GM18505 (cell line): ENCODE data around the gene OGFR.

Experiments used
- ATAC-seq: cut with Tn5 transposase; IDR thresholded peaks from one replicate; pipeline ENCODE4 v1.9.1; 2021; ENCODE audit not compliant: unreplicated experiment
- POLR2A ChIP-seq: IDR thresholded peaks from 4 replicates; pipeline ENCODE4 v1.6.1; 2011; ENCODE audit warnings: borderline replicate concordance; ENCODE audit not compliant: insufficient read depth, insufficient read length; ENCODE audit errors: extremely low read depth

The OGFR gene

DNA sequence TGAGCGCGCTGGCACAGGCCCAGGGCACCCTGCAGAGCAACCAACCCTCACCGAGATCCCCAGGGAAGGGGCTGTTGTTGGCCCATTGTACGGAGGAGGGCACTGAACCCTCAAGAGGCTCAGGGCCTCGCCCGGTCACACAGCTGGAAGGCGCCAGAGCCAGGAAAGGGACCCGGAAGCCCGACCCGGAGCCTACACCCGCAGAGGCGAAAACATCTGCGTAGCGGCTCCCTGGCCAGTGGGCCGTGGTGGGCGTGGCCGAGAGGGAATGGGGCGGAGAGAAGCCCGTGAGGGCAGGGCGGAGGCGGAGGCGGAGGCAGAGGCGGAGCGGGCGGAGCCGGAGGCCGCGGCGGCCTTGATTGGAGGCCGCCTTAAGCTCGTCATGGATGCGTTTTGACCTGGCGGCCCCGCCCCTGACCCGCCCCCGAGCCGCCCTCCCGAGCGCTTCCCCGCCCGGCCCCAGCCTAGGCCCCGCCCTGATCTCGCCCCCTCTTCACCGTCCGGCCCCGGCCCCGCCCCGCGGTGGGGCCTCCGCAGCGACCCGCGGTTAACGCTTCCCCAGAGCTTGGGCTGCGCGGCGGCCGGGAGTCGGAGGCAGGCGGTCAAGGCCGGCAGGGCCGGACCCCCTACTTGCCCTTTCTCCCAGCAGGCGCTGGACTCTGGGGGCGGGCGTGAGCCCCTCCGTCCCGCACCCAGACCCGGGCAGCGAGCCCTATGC, 10.5 kb upstream of the OGFR start:
- TF ChIP-seq POLR2A = peak; percentile 78
- peak; percentile 50 for ATAC-seq

DNA sequence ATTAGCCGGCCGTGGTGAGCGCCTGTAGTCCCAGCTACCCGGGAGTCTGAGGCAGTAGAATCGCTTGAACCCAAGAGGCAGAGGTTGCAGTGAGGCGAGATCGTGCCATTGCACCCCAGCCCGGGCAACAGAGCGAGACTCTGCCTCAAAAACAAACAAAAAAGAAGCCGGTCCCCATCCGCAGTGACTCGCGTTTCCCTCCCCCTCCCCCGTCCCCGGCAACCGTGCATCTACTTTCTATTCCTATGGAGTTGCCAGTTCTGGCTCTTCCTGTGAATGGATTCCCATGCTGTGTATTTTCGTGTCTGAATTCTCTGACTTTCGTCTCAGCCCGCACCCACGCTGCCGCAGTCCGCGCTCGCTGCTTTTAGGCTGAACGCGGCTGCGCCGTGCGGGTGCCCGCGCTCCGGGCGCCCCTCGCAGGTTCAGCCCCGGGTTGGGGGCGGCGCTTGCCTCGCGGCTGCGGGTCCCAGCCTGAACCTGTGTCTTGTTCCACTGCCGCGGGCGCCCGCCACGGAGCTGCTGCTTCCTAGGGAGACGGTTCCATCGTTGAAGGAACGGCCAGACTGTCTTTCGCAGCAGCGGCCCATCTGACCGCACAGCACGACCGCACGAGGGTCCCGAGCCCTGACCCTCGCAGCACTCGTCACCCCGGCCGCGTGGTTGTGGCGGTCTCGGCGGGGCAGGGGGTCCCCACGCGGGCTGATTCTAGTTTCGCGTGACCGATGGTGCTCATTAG, 9.4 kb upstream of the OGFR start:
- TF ChIP-seq POLR2A = peak; percentile 35
- no peak for ATAC-seq

DNA sequence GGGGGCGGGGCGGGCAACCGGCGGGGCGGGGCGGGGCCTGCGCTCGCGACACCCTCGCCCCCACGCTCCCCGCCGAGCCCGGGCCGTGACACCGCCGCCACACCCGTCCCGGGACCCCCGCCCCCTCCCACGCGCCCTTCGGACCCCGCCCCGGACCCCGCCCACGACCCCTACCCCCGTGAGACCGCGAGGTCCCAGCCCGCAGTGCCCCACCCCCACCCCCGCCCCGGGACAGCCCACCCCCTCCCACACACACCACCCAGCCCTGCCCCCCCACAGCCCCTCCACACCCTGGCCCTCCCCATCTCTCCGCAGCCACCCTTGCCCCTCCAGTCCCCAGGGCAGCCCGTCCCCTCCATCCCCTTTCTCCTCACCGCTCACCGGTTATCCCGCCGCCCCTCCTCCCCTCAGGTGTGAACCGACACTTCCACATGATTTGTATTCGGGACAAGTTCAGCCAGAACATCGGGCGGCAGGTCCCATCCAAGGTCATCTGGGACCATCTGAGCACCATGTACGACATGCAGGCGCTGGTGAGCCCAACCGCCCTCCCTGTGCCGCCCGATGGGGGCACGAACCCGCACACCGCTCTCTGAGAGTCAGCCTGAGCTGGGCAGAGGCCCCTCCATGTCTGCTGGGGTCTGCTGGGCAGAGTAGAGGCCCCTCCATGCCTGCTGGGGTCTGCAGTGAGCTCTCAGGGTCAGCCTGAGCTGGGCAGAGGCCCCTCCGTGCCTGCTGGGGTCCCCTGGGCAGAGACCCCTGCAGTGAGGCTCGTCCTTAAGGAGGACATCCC, 7.7 kb upstream of the OGFR start:
- no peak for ATAC-seq

DNA sequence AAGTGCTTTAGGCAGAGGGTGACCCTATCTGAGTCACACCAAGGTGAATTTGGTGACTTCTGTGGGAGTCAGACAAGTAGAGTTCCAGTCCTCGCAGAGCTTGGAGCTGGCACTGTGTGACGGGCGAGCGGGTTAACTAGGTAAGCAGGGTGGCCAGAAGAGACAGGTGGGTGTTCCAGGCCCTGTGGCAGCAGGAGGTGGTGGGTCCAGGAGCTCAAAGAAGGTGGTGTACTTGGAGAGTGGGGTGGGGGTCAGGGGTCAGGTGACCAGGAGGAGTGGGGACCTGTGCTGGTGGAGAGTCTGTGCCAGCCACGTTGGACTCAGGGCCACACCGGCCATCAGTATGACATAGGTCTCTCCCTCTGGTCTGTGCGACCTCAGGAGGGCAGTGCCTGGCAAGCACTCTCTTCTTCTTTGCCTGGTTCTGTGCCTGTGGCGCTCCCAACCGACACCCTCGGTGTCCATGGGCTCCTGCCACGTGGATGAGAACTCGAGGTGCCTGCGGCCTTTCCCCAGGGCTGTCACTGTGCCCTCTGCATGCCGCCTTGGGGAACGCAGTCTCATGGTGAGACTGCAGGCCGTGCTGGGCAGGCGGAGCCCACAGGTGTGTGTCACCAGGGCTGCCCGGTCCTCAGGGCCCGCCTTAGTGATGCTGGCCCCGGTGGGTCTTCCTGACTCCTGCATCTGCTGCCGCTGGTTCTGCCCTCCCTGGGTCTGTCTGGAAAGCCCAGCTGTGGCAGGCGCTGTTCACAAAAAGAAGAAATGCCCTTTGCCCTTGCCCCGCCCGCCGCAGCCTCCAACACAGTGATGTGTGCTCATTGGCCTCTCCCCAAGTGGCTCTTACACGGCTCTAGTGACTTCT, 6.7 kb upstream of the OGFR start:
- no peak for TF ChIP-seq POLR2A
- no peak for ATAC-seq

More for the DNA sequence above, 7.7 kb upstream of the OGFR start:
- no peak for TF ChIP-seq POLR2A

DNA sequence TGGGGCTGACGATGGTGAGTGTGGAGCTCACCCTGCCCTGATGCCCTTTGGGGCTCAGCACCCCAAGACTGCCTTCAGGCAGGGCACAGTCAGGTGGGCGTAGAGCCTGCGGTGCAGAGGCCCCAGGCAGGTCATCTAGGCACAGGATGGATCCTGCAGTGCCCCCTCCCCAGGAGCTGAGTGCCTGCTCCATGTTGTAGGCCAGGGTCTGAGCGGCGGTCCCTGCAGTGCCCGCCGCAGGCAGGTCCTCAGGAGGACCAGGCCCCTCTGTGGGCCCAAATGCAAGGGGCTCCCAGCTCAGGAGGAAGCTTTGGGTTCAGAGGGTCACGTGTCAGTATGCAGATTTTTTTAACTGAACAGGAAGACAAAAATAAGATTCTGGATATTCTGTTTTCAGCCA, 5.6 kb upstream of the OGFR start:
- TF ChIP-seq POLR2A = no peak
- ATAC-seq = no peak

DNA sequence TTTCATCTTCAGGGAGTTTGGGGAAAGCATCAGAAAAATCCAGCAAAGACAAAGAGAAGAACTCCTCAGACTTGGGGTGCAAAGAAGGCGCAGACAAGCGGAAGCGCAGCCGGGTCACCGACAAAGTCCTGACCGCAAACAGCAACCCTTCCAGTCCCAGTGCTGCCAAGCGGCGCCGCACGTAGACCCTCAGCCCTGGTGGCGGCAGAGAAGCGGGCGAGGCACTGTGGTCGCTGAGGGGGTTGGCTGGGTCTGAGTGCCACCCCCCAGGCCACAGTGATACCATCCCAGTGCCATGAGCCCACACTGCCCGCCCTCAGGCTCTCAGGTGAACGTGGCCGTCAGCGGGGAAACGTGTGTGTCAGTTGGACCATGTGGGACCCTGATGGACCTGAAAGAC, 5.2 kb upstream of the OGFR start:
- TF ChIP-seq POLR2A = no peak

DNA sequence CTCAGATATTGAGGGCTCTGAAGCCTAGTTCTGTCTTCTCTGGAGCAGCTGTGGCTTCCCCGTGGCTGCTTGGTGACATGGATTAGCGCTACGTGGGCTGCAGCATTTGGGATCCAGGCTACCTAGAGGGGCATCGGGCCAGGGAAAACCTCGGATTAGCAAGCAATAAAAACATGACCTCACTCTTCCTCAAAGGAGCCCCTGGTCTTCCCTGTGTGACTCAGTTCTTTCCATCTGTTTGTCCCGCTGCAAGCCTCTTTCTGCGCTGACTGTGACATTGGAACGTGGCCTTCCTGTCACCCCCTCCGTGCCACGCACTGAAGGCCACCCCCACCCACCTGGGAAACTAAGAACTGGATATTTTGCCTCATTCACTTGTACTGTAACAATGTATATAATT, 4.8 kb upstream of the OGFR start:
- TF ChIP-seq POLR2A = no peak
- ATAC-seq = no peak

More for the DNA sequence above, 5.2 kb upstream of the OGFR start:
- no peak for ATAC-seq

DNA sequence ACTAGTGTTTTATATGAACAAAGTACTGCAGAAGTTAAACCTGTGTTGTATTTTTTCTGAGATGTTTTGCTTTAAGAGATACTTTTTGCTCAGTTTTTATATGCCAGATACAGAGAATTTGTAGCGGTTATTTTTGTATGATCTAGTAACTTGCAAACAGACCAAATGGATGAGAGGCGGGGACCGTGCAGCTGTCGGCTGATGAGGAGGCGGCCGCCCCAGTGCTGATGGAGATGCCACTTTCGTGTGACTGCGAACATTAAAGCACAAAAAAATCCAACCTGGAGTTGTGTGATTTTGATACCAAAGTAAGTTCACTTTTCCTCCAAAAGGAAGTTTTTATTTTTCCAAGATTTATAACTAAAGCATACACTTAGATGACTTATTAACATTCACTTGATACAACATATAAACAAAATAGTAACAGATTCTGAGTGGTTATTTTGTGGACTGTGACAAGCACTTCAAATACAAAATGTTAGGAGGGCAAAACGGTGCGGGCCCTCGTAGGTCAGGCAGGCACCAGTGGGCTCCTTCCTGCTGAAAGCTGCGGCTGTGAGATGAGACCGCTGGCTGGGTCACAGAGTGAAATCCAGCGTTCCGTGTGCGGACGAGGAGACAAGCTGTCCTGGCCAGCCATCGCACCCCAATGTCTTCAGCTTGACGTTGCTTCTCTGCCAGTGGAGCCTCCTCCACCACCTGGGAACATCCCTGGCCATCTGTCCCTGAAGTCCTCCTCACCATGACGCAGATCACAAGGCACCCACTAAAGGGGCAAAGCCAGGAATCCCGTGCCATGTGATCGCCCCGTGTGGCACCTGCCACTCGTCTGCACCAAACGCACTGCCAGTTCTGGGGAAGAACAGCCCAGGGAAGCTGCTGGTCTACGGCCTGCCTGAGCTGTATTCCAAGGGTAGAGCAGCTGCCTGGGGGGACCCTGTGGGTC, 4.0 kb upstream of the OGFR start:
- ATAC-seq = no peak
- no peak for TF ChIP-seq POLR2A

DNA sequence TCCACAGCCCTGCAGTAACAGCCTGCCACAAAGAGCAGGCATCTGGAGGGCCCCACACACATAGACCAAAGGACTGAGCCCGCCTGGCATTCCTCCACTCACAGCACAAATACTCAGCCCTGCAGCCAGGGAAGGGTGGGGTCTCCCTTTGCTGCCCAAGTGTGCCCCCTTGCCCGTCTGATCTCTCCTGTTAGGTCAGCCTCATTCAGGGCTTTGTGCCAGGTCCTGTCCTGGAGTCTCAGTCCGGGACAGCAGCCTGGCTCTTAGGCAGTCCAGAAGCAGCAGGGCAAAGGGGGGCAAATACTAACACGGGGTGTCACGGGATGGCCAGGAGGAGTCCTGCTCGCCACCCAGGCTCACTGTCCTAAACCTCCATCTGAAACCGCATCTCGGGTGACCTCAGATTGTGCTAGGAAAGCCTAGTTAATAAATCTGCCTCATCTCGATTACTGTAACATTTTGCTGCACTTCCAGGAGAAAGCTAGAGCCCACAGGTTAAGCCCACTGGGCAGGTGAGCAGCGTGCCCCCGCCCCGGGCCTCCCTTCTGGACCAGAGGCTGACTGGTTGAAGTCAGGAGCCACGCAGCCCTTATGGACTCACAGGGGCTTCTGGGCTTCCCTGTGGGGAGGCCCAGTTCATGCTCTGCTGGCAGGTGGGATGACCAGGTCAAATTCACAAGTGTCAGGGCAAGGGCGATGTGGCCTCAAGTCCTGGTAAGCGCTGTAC, 3.2 kb upstream of the OGFR start:
- TF ChIP-seq POLR2A = no peak
- ATAC-seq = no peak

DNA sequence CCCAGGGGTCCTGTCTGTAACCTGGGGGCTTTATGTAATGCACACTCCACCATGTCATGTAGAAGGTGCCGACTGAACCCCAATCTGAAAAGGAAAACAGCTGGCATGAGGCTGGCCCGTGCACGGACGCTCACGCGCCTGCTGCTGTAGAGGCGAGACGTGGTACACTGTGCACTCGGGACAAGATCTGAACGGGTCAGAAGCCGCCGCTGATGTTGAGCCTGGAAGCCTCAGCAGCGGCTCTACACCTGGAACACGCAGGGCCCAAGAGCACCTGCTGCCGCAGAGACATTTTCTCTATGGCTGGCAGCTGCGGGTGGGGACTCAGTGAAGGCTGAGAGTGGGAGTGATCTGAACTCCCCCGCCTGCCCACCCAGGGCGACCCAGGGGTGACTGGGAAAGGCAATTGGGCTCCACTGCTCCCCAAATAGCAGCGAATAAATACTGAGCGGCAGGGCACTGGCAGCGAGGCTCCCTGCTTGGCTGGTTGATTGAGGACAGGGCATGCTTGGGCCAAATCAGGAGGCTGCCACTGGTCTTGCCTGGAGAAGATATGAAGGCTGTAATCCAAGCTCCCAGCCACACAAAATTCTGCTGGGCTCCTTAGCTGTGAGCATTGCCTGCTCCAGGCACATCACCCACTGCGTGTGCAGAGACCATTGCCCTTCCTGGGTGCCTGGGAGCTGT, 2.5 kb upstream of the OGFR start:
- no peak for ATAC-seq

More for the DNA sequence above, 2.5 kb upstream of the OGFR start:
- TF ChIP-seq POLR2A = no peak
